AG09309 (cell line): ENCODE measurements around the gene LAD1.

Source experiments
- DNase-seq: peaks from one replicate; pipeline ENCODE4 v3.0.0-alpha.2; 2010; ENCODE audit warnings: low read depth
- H3K4me3 ChIP-seq: 2 replicates; pipeline ENCODE4 v1.5.1; 2011; ENCODE audit warnings: mild to moderate bottlenecking, low read depth, low read length, moderate library complexity; ENCODE audit not compliant: control insufficient read depth
- CTCF ChIP-seq: IDR thresholded peaks from 2 replicates; pipeline ENCODE4 v1.5.1; 2011; ENCODE audit warnings: mild to moderate bottlenecking, low read depth, low read length, inconsistent platforms; ENCODE audit not compliant: insufficient read depth, control insufficient read depth; ENCODE audit errors: missing control alignments

LAD1 gene

GRCh38 chr1:201408834-201409200 is 9.7 kb upstream of the LAD1 start:
- no peak for DNase-seq
- no peak overlapping the region for H3K4me3 ChIP-seq
- no peak for TF ChIP-seq CTCF

DNA sequence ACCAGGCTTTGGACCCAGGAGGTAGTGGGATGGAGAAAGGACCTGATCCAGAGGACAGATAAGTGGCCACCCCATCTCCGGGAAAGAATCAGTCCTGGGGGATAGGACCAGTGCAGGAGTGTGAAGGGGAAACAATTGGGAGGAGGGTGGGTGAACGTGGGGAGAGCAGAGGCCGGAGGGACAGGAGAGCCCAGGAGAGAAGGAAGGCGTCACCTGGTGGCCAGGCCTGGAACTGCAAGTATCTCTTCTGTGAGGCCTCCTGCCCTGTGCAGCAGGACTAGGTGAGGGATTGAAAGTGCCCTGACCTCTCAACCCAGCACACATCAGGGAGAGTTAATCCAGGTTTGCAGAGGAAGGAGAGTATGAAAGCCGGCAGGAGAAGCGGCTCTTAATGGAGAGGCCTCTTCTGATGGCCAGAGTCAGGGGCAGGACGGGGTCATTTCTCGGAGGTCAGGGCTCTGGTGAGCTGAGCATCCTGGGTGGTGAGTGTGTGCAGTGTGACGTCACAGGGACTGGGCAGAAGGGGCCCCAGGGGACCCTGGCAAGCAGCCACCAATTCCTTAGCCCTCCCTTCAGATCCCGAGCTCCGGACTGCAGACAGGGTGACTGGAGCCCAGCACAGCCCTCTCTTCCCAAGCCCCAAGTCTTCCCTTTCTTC is 9.2 kb upstream of the LAD1 start:
- H3K4me3 ChIP-seq, result no peak overlapping the region
- TF ChIP-seq CTCF, result peak; percentile 94
- peak; percentile 21 for DNase-seq

DNA sequence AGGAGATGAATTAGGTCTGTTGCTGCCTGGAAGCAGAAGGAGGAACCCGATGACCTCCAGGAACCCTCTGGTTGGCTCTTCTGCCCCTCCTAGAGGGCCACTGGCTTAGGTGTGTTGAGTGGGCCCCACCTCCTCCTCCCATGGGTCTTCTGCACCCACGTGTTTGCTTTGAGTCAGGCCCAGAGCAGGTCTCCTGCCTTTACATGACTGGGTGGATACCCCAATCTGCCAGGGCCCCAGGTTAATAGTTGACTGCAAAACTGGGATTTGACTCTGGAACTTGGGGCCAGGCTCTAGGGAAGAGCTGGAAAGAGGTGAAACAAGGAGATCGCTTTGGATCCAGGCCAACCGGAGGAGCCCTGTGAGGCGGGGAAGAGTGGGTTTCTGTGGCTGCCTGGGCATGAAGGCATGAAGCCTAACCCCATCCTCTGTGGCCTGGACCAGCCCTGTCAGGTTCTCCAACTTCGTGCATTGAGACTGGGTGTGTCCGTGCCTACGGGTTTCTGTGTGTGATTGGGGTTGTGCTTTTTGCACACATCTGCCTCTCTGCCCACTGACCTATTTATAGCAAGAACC is 7.8 kb upstream of the LAD1 start:
- no peak overlapping the region for H3K4me3 ChIP-seq
- TF ChIP-seq CTCF, result no peak
- no peak for DNase-seq

- no peak overlapping the region for H3K4me3 ChIP-seq
- TF ChIP-seq CTCF, result no peak
- no peak for DNase-seq
Observed at GRCh38 chr1:201405484-201405831, 6.3 kb upstream of the LAD1 start.

- no peak for TF ChIP-seq CTCF
- H3K4me3 ChIP-seq, result no peak overlapping the region
- DNase-seq, result no peak
Observed at GRCh38 chr1:201404722-201405483, 5.8 kb upstream of the LAD1 start.

GRCh38 chr1:201404055-201404454 is 4.9 kb upstream of the LAD1 start:
- DNase-seq, result no peak
- no peak overlapping the region for H3K4me3 ChIP-seq
- no peak for TF ChIP-seq CTCF
